ENCODE results near the gene KCNC1.

The KCNC1 gene

DNA sequence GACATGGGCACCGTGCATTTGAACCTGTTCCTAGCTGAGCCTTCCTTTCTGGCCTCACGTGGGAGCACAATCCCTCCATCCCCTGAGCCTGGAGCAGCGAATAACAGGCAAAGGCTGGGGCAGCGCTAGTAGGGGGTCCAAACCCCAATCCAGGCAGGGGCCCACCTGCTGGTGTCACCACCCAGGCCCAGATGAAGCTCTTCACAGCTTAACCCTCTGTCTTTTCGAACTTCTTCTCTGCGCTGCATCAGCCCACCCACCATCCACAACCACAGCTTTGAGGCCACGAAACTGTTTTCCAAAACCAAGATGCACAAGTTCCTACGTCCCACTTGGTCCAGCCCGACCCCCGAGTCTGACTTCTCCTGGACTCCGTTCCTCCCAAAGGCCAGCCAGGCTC lies 11.5 kb downstream of the KCNC1 start:
- Histone ChIP-seq H3K36me3 (ENCODE audit: insufficient read depth, low read length) (no peaks in the 10 kb centered on the region), H3K4me3 (no peak overlapping the region), H3K9me3 (ENCODE audit: low read depth, low read length) (no peaks in the 10 kb centered on the region), H3K9ac (ENCODE audit: insufficient read length) (no peak overlapping the region), H3K27ac (no peak overlapping the region)
- TF ChIP-seq POLR2AphosphoS5 (IDR thresholded peaks at IDR 0.05; ENCODE audit: borderline replicate concordance, low read depth, low read length): no peak
- no peak for DNase-seq (ENCODE audit: low read depth, low spot score)

DNA sequence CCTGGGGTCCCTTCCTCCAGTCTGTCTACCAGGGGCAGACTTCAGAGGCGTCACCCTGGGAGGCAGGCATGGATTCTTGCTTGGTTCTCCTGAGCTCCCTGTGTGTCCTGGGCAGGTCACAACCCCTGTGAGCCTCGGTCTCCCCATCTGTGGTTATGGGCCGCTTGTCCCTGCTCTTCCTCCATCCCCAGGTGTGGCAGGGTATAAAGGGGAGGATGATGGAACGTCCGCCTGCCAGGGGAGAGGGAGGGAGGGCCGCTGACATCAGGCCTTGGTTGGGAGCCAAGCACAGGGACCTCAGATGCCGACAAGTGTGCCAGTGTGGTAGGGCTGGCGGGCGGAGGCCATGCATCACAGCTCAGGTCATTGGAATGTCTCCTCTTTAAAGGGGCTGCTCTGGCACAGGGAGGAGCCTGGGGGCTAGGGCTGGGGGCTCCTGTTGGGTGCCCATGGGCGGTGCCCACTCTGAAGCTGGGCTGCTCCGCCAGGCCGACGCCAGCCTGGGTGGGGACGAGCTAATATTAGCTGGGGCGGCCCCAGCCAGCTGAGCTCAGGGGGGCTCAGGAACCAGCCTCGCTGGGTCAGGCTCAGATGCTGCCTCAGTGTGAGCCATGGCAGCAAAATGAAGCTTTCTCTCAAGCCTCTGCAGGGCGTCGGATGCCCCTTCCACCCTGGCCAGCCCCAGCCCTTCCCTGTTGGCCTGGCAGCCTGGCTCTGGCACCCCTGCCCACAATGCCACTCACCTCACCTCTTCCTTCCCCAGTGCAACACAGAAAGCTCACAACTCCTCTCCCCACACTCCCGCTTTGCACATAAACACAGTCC lies 12.8 kb downstream of the KCNC1 start:
- H3K36me3 ChIP-seq (ENCODE audit: insufficient read depth, low read length): no peaks in the 10 kb centered on the region
- no peak for TF ChIP-seq EZH2 (IDR thresholded peaks at IDR 0.05)
- TF ChIP-seq POLR2AphosphoS5 (IDR thresholded peaks at IDR 0.05; ENCODE audit: borderline replicate concordance, low read depth, low read length): no peak
- no peak for TF ChIP-seq FOXP2 (optimal IDR thresholded peaks at IDR 0.05; ENCODE audit: control extremely low read depth, extremely low read length, insufficient read depth)
- H3K9ac ChIP-seq (ENCODE audit: insufficient read length): no peak overlapping the region
- no peaks in the 10 kb centered on the region for H3K9me3 ChIP-seq (ENCODE audit: low read depth, low read length)
- no peak overlapping the region for H3K27ac ChIP-seq
- DNase-seq (ENCODE audit: low read depth, low spot score): no peak
- no peak overlapping the region for H3K4me3 ChIP-seq

- no peak for DNase-seq (ENCODE audit: low read depth, low spot score)
- H3K9me3 ChIP-seq (ENCODE audit: low read depth, low read length): no peaks in the 10 kb centered on the region
- no peaks in the 10 kb centered on the region for H3K36me3 ChIP-seq (ENCODE audit: insufficient read depth, low read length)
- no peak overlapping the region for H3K9ac ChIP-seq (ENCODE audit: insufficient read length)
- no peak overlapping the region for H3K4me3 ChIP-seq
- TF ChIP-seq FOXP2 (optimal IDR thresholded peaks at IDR 0.05; ENCODE audit: control extremely low read depth, extremely low read length, insufficient read depth): no peak
- TF ChIP-seq POLR2AphosphoS5 (IDR thresholded peaks at IDR 0.05; ENCODE audit: borderline replicate concordance, low read depth, low read length): no peak
- TF ChIP-seq EZH2 (IDR thresholded peaks at IDR 0.05): no peak
- no peak overlapping the region for H3K27ac ChIP-seq
Observed at GRCh38 chr11:17748044-17748443, 13.5 kb downstream of the KCNC1 start.

GRCh38 chr11:17748761-17749721 lies 14.5 kb downstream of the KCNC1 start:
- Histone ChIP-seq H3K9me3 (ENCODE audit: low read depth, low read length) (no peaks in the 10 kb centered on the region), H3K9ac (ENCODE audit: insufficient read length) (no peak overlapping the region), H3K27ac (no peak overlapping the region), H3K4me3 (no peak overlapping the region), H3K36me3 (ENCODE audit: insufficient read depth, low read length) (no peaks in the 10 kb centered on the region)
- TF ChIP-seq FOXP2 (optimal IDR thresholded peaks at IDR 0.05; ENCODE audit: control extremely low read depth, extremely low read length, insufficient read depth): no peak
- no peak for DNase-seq (ENCODE audit: low read depth, low spot score)

- no peak for DNase-seq (ENCODE audit: low read depth, low spot score)
- H3K27ac ChIP-seq: no peak overlapping the region
- H3K36me3 ChIP-seq (ENCODE audit: insufficient read depth, low read length): no peaks in the 10 kb centered on the region
- no peak overlapping the region for H3K4me3 ChIP-seq
- no peaks in the 10 kb centered on the region for H3K9me3 ChIP-seq (ENCODE audit: low read depth, low read length)
- H3K9ac ChIP-seq (ENCODE audit: insufficient read length): no peak overlapping the region
- no peak for TF ChIP-seq FOXP2 (optimal IDR thresholded peaks at IDR 0.05; ENCODE audit: control extremely low read depth, extremely low read length, insufficient read depth)
- no peak for TF ChIP-seq EZH2 (IDR thresholded peaks at IDR 0.05)
- TF ChIP-seq POLR2AphosphoS5 (IDR thresholded peaks at IDR 0.05; ENCODE audit: borderline replicate concordance, low read depth, low read length): no peak
Observed at GRCh38 chr11:17750013-17750800, 15.6 kb downstream of the KCNC1 start.

GRCh38 chr11:17750801-17751165 lies 16.2 kb downstream of the KCNC1 start:
- Histone ChIP-seq H3K36me3 (ENCODE audit: insufficient read depth, low read length) (no peaks in the 10 kb centered on the region), H3K9me3 (ENCODE audit: low read depth, low read length) (no peaks in the 10 kb centered on the region), H3K9ac (ENCODE audit: insufficient read length) (no peak overlapping the region), H3K4me3 (no peak overlapping the region), H3K27ac (no peak overlapping the region)
- no peak for DNase-seq (ENCODE audit: low read depth, low spot score)
- TF ChIP-seq POLR2AphosphoS5 (IDR thresholded peaks at IDR 0.05; ENCODE audit: borderline replicate concordance, low read depth, low read length): no peak
- TF ChIP-seq EZH2 (IDR thresholded peaks at IDR 0.05): no peak
- no peak for TF ChIP-seq FOXP2 (optimal IDR thresholded peaks at IDR 0.05; ENCODE audit: control extremely low read depth, extremely low read length, insufficient read depth)

- H3K4me3 ChIP-seq: no peak overlapping the region
- TF ChIP-seq POLR2AphosphoS5 (IDR thresholded peaks at IDR 0.05; ENCODE audit: borderline replicate concordance, low read depth, low read length) (no peak), EZH2 (IDR thresholded peaks at IDR 0.05) (no peak)
- no peak for DNase-seq (ENCODE audit: low read depth, low spot score)
- no peak overlapping the region for H3K9ac ChIP-seq (ENCODE audit: insufficient read length)
- no peaks in the 10 kb centered on the region for H3K9me3 ChIP-seq (ENCODE audit: low read depth, low read length)
- H3K36me3 ChIP-seq (ENCODE audit: insufficient read depth, low read length): no peaks in the 10 kb centered on the region
- no peak overlapping the region for H3K27ac ChIP-seq
Observed at GRCh38 chr11:17751558-17751957, 17.0 kb downstream of the KCNC1 start.

GRCh38 chr11:17752144-17752543 lies 17.6 kb downstream of the KCNC1 start:
- H3K36me3 ChIP-seq (ENCODE audit: insufficient read depth, low read length): no peaks in the 10 kb centered on the region
- no peaks in the 10 kb centered on the region for H3K9me3 ChIP-seq (ENCODE audit: low read depth, low read length)
- H3K9ac ChIP-seq (ENCODE audit: insufficient read length): no peak overlapping the region
- no peak overlapping the region for H3K27ac ChIP-seq
- DNase-seq (ENCODE audit: low read depth, low spot score): no peak
- TF ChIP-seq FOXP2 (optimal IDR thresholded peaks at IDR 0.05; ENCODE audit: control extremely low read depth, extremely low read length, insufficient read depth): no peak
- no peak for TF ChIP-seq POLR2AphosphoS5 (IDR thresholded peaks at IDR 0.05; ENCODE audit: borderline replicate concordance, low read depth, low read length)
- no peak for TF ChIP-seq EZH2 (IDR thresholded peaks at IDR 0.05)
- H3K4me3 ChIP-seq: no peak overlapping the region

Data from SK-N-MC (cell line).